Measurements from ENCODE around the gene PDE6B.

- TF ChIP-seq SIN3A (IDR thresholded peaks at IDR 0.05; ENCODE audit: borderline replicate concordance, insufficient read depth, low read length) (no peak), REST (IDR thresholded peaks at IDR 0.05; ENCODE audit: insufficient read depth in 1 of 2, low read depth in 2 of 2, low read length in 2 of 2) (no peak), POLR2AphosphoS5 (IDR thresholded peaks at IDR 0.05; ENCODE audit: low read depth, low read length) (no peak)
These were observed 32.7 kb downstream of the PDE6B start for GRCh38 chr4:657834-658667.
